HEK293T (cell line): Measurements from ENCODE around the gene CFAP299.
"Not testable (repeated sequence)": the region's sequence is repeated elsewhere in the genome, so short reads cannot be mapped to it uniquely, and the experiment has no call there.

Experiments
- CTCF ChIA-PET: fragments of 350-600 bp; formaldehyde crosslinking; extraction: SDS; loops from one replicate; lab custom pipeline; 2021; ENCODE audit warnings: antibody characterized with exemption, inconsistent platforms; lab: Yijun Ruan, JAX
- POLR2A ChIA-PET: fragments of 350-600 bp; formaldehyde crosslinking; extraction: SDS; loops from one replicate; lab custom pipeline; 2020; ENCODE audit warnings: antibody characterized with exemption, inconsistent platforms; lab: Yijun Ruan, JAX
- DNase-seq: peaks from one replicate; pipeline ENCODE4 v3.0.0; 2012; ENCODE audit warnings: mixed read lengths; ENCODE audit errors: extremely low spot score
- ARNT ChIP-seq: fragments of 450-650 bp; IDR thresholded peaks from 2 replicates; pipeline ENCODE4 v1.6.1; 2017; ENCODE audit warnings: mild to moderate bottlenecking
- BHLHE40 ChIP-seq: fragments of 450-650 bp; IDR thresholded peaks from 2 replicates; pipeline ENCODE4 v1.6.1; 2016; ENCODE audit warnings: mild to moderate bottlenecking, moderate library complexity, borderline replicate concordance
- CTBP1 ChIP-seq: fragments of 450-650 bp; IDR thresholded peaks from 2 replicates; pipeline ENCODE4 v1.6.1; 2016; ENCODE audit warnings: borderline replicate concordance
- ELF4 ChIP-seq: fragments of 450-650 bp; IDR thresholded peaks from 2 replicates; pipeline ENCODE4 v1.6.1; 2017; ENCODE audit warnings: antibody characterized with exemption
- FOXA1 ChIP-seq: fragments of 450-650 bp; IDR thresholded peaks from 2 replicates; pipeline ENCODE4 v1.6.1; 2016; ENCODE audit warnings: mild to moderate bottlenecking
- FOXK2 ChIP-seq: fragments of 450-650 bp; IDR thresholded peaks from 2 replicates; pipeline ENCODE4 v1.6.1; 2016; ENCODE audit warnings: mild to moderate bottlenecking
- FOXM1 ChIP-seq: fragments of 450-650 bp; IDR thresholded peaks from 2 replicates; pipeline ENCODE4 v1.6.1; 2017; ENCODE audit warnings: mild to moderate bottlenecking, borderline replicate concordance
- HDGF ChIP-seq: fragments of 450-650 bp; IDR thresholded peaks from 2 replicates; pipeline ENCODE4 v1.6.1; 2017; ENCODE audit warnings: antibody characterized with exemption, borderline replicate concordance
- L3MBTL2 ChIP-seq: fragments of 450-650 bp; conservative IDR thresholded peaks from 2 replicates; pipeline ENCODE4 v1.6.1; 2016; ENCODE audit warnings: mild to moderate bottlenecking
- LEF1 ChIP-seq: fragments of 450-650 bp; IDR thresholded peaks from 2 replicates; pipeline ENCODE4 v1.6.1; 2017; ENCODE audit warnings: mild to moderate bottlenecking, borderline replicate concordance
- NFRKB ChIP-seq: fragments of 450-650 bp; IDR thresholded peaks from 2 replicates; pipeline ENCODE4 v1.6.1; 2016; ENCODE audit warnings: mild to moderate bottlenecking, moderate library complexity
- PKNOX1 ChIP-seq: fragments of 450-650 bp; IDR thresholded peaks from 2 replicates; pipeline ENCODE4 v1.6.1; 2016
- SP1 ChIP-seq: fragments of 450-650 bp; IDR thresholded peaks from 2 replicates; pipeline ENCODE4 v1.6.1; 2017
- SUZ12 ChIP-seq: fragments of 450-650 bp; IDR thresholded peaks from 2 replicates; pipeline ENCODE4 v1.6.1; 2016; ENCODE audit warnings: mild to moderate bottlenecking
- TARDBP ChIP-seq: fragments of 450-650 bp; IDR thresholded peaks from 2 replicates; pipeline ENCODE4 v1.6.1; 2016
- ZNF384 ChIP-seq: fragments of 450-650 bp; IDR thresholded peaks from 2 replicates; pipeline ENCODE4 v1.6.1; 2016

Gene CFAP299

GRCh38 chr4:80767944-80768343 is 432.4 kb downstream of the CFAP299 start:
- ChIA-PET POLR2A (no interaction called here), CTCF (no interaction called here)
- TF ChIP-seq NFRKB (no peak), PKNOX1 (no peak), ZNF384 (no peak), FOXM1 (no peak), SP1 (no peak), FOXK2 (no peak), CTBP1 (no peak), LEF1 (no peak), ELF4 (no peak), HDGF (no peak)
- no peak for DNase-seq

- POLR2A ChIA-PET: no interaction called here
- no peak for DNase-seq
- no peak for TF ChIP-seq ARNT
- no peak for TF ChIP-seq NFRKB
- CTCF ChIA-PET: no interaction called here
Observed at GRCh38 chr4:80776168-80776567, 440.6 kb downstream of the CFAP299 start.

- TF ChIP-seq CTBP1: no peak
- no peak for TF ChIP-seq BHLHE40
- no peak for TF ChIP-seq TARDBP
- no peak for TF ChIP-seq HDGF
- TF ChIP-seq FOXM1: no peak
- TF ChIP-seq NFRKB: no peak
- TF ChIP-seq LEF1: no peak
- TF ChIP-seq ARNT: no peak
- no peak for TF ChIP-seq FOXK2
- TF ChIP-seq L3MBTL2: no peak
- no peak for TF ChIP-seq FOXA1
- no peak for TF ChIP-seq SP1
- CTCF ChIA-PET: no interaction called here
- POLR2A ChIA-PET: no interaction called here
- DNase-seq: no peak
Observed at GRCh38 chr4:80781431-80781830, 445.9 kb downstream of the CFAP299 start.

GRCh38 chr4:80787306-80787705 is 451.8 kb downstream of the CFAP299 start:
- no peak for DNase-seq
- TF ChIP-seq ZNF384 (no peak), SP1 (no peak), FOXA1 (no peak), SUZ12 (no peak), CTBP1 (no peak), HDGF (no peak), FOXK2 (no peak), LEF1 (no peak), ARNT (no peak), NFRKB (no peak), L3MBTL2 (no peak), BHLHE40 (no peak), TARDBP (no peak), ELF4 (no peak), FOXM1 (no peak)
- POLR2A ChIA-PET: no interaction called here
- CTCF ChIA-PET: no interaction called here

- no peak for TF ChIP-seq TARDBP
- TF ChIP-seq FOXK2: no peak
- no peak for TF ChIP-seq BHLHE40
- TF ChIP-seq PKNOX1: no peak
- no peak for TF ChIP-seq FOXM1
- no peak for TF ChIP-seq SP1
- TF ChIP-seq L3MBTL2: no peak
- no peak for TF ChIP-seq FOXA1
- ChIA-PET POLR2A (no interaction called here), CTCF (no interaction called here)
- no peak for DNase-seq
Observed at GRCh38 chr4:80788798-80789197, 453.3 kb downstream of the CFAP299 start.

- ChIA-PET CTCF (no interaction called here), POLR2A (no interaction called here)
- DNase-seq: no peak
- TF ChIP-seq SUZ12 (no peak), SP1 (no peak), L3MBTL2 (no peak), NFRKB (no peak), ARNT (no peak), FOXA1 (no peak), TARDBP (no peak), FOXM1 (no peak)
Observed at GRCh38 chr4:80790152-80790551, 454.6 kb downstream of the CFAP299 start.

- DNase-seq, CTCF ChIA-PET, POLR2A ChIA-PET: not testable (repeated sequence)
Observed at GRCh38 chr4:80793660-80794059, 458.1 kb downstream of the CFAP299 start.

GRCh38 chr4:80798082-80798481 is 462.6 kb downstream of the CFAP299 start:
- DNase-seq: no peak
- ChIA-PET POLR2A (no interaction called here), CTCF (no interaction called here)
- TF ChIP-seq BHLHE40 (no peak), FOXM1 (no peak), L3MBTL2 (no peak), SP1 (no peak), FOXA1 (no peak), CTBP1 (no peak), TARDBP (no peak), LEF1 (no peak), ELF4 (no peak), SUZ12 (no peak), ZNF384 (no peak), PKNOX1 (no peak), ARNT (no peak), FOXK2 (no peak), NFRKB (no peak), HDGF (no peak)

GRCh38 chr4:80800719-80801118 is 465.2 kb downstream of the CFAP299 start:
- CTCF ChIA-PET, POLR2A ChIA-PET, DNase-seq: not testable (repeated sequence)
